SK-N-DZ (cell line): ENCODE measurements around the gene LYPD1.

ENCODE experiments used
- DNase-seq: peaks from one replicate; pipeline ENCODE4 v3.0.0-alpha.2; 2015; ENCODE audit warnings: low spot score

LYPD1 gene

DNA sequence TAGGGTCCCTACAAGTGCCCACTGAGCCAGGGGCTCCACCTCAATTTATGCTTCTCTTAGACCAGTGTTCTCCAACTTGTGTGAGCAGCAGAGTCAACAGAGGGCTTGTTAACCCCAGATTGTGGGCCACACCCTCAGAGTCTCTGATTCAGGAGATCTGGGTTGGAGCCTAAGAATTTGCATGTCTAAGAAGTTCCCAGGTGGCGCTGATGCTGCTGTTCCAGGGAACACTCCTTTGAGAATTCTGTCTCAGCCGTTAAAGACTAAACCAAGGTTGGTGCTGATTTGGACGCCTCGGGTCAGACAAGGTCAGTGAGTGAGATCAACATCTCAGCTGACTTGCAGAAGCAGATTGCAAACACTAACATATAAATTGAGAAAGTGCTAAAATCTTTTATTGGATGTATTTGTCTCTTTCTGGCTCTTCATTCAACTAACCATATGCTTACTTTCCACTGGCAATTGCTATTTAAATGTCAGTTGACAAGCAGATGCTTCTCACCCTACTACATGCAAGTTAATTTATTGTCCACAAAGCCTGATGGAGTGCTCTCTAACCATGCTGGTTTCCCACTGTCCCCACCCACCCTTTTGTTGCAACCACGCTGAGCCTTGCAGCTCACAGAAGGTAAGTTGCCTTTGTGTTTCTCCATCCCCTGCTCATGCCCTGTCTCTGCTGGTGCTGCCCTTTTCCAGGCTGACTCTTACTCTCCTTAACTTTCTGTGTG, 31.5 kb downstream of the LYPD1 start:
- DNase-seq, result no peak

DNA sequence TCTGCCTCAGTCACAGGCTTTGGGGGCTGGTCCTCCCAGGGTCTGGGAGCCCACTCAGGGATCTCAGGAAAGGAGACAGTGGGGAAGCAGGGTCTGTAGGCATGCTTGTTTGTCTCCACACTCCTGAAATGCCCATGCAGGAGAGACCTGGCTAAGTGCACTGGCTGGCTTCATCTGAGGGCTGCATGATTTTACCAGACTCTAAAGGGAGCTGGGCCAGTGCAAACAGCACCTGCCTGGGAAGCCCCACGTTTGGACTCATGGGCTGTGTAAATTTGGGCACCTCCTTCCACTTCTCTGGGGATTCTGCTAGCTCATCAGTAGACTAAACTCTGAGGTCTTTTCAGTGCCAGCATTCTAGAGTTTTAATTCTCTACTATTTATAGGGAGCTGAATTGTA, 33.7 kb downstream of the LYPD1 start:
- DNase-seq, result no peak

DNA sequence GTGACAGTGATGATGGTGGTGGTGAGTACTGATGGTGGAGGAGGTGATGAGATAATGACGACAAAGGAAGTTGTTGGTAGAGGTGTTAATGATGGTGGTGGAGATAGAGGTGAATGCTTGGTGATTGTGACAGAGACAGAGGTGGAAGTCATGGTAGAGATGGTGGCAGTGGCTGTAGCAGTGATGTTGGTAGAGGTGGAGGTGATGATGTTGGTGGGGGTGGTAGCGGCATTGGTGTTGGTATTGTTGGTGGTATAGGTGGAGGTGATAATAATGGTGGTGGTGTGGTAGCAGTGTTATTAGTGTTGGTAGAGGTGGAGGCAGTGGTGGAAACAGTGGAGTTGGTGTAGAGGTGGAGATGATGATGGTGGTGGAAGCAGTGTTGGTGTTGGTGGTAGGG, 36.4 kb downstream of the LYPD1 start:
- no peak for DNase-seq

DNA sequence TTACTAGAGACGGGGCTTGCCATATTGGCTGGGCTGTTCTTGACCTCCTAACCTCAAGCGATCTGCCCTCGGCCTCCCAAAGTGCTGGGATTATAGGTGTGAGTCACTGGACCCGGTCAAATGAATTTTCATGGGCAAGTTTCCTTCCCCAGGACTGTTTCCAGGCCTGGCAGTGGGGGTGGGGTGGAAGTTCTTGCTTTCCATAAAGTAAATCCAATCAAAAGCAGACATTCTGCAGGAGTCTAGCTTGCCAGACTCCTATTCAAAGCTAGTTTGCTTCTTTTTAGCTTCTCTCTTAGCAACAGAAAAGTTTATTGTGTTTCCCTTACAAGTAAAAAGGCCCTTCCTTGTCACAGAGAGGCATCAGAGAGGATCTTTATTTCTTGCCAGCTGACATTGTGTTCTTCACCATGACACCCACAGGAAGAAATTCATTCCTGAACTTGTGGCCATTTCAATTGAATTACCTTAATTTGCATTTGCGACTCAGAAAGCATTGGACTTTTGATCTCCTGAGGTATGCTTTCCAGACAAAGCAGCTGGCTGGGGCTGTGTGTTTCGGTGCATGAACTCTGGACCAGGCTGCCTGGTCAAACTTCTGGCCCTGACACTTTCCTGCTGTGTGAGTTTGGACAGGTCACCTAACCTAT, 37.9 kb downstream of the LYPD1 start:
- DNase-seq, result no peak

DNA sequence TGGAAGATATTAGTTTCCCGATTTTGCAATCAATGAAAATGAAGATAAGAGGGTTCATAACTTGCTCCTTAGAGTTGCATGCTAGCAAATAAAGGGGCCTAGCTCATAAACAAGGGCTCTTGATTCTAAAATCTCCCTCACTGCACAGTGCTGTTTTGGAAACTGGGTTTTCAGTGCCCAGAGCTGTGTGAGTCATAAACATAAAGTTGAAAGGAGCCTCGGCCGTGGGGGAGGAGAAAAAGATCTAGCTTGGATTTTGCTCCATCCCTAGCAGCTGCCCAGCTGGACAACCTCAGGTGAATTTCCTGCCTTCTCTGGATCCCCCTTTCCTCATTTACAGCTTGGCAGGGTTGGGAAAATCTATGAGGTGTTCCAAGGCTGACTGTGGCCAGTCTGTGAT, 42.5 kb downstream of the LYPD1 start:
- no peak for DNase-seq

DNA sequence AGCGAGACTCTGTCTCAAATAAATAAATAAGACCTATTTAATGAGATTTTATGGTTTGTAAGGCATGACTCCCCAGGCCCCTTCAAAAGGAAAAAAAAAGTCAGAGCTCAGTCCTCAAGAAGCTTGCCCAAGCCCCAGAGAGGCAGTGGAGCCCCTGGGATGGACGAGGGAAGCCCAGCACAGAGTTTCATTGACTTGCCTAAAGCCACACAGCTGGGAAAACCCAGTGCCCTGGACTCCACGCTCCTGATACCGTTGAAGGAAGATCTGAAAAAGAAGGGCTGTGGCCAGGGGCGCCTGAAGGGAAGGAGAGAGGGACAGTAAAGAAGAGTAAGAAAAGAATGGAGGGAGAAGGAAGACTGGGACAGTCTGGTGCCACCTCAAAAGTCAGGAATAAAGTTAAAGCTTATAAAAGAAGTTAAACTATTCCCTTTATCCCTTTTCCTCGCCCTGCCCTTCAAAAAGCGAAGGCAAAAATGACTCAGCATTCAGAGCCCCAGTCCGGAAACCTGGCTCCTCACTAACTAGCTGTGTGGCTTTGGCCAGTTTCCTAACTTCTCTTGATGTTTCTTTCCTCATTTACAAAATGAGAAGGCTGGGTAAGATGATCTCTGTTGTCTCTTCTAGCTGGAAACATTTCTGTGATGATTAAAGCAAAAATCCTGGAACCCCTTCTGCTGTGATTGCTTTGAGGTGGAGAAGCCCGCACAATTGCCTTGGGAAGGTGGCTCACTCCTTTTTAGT, 46.7 kb downstream of the LYPD1 start:
- no peak for DNase-seq

DNA sequence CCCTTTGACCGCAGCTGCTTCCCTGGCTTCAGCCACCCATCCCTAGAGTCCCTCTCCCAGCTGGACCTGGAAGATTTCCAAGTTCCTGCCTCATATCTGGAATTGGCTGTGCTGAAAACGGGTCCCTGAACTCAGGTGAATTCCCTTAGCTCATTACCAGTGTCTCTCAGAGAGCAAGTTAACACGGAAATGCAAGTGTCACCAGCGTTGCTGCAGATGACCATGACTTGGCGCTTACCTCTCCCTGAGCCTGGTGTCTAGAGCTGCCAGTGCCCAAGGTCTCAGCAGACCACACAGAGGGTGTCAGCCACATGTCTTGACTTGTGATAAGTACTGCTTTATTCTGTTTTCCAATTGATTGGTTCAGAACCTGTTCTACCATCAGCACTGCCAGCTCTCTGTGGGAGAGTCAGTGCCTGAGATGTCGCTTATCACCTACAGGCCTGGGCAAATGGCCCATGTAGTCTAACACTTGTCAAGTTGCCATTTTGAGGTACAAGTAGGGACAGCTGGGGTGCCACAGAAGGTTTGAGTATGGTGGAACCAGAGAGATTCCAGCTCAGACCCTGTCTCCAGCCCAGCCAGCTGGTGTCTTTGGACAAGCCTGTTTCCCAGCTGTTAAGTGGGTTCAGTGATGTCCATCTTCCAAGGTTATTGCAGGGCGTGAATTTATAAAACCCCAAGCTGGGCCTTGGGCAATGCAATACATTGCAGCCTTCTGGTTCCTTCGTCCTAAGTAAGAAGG, 48.7 kb downstream of the LYPD1 start:
- DNase-seq, result no peak

DNA sequence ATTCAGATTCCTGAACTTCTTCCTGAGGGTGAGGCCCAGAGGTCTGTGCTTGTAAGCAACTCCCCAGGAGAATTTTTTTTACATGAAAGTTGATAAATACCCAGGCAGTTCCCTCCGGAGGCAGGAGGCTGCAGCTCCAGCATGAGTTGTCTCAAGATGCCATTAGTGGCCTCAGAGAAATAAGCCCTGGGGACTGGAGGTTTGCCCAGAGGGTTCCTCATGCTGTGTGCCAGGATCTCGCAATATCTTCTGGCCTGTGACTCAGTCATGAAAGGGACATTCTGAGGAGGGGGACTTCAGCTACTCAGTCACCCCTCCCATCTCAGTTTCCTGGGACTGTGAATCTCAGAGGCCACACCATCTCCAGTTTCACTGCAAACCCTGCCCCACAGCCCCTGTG, 49.9 kb downstream of the LYPD1 start:
- no peak for DNase-seq

DNA sequence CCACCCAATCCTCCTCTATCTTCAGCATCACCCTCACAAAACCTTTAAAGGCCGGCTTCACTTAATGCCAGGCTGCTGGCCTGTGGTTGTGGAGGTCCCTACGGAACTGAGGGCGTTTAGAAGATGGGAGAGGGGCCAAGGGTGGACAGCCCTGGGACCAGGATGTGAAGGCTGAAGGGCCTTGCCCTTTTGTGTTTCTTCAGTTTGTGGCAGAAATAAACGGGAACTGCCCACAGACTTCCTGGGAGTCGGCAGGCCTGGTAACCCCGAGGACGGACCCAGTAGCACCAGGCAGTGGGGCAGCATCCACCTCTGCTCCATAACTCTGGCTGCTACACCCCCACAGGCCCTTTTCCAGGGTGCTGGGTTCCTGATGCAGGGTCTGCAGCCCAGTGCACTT, 51.3 kb downstream of the LYPD1 start:
- DNase-seq, result no peak

DNA sequence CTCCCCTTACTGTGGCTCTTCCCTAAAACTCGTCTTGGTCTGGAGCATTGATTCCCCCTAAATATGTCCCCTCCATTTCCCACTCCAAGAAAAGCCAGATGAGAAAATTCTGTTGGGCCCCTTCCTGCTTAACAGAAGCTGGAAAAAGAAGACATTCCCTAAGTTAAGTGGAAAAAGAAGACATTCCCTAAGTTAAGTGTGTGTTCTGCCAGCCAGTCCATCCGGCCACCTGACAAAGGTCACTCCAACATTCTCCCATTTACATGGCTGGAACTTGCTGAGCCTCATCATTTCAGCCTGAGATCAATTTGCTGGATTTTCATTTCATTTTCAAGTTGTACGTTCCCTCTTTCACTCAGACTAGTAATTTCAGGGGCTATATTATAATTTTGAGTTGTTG, 52.0 kb downstream of the LYPD1 start:
- no peak for DNase-seq

DNA sequence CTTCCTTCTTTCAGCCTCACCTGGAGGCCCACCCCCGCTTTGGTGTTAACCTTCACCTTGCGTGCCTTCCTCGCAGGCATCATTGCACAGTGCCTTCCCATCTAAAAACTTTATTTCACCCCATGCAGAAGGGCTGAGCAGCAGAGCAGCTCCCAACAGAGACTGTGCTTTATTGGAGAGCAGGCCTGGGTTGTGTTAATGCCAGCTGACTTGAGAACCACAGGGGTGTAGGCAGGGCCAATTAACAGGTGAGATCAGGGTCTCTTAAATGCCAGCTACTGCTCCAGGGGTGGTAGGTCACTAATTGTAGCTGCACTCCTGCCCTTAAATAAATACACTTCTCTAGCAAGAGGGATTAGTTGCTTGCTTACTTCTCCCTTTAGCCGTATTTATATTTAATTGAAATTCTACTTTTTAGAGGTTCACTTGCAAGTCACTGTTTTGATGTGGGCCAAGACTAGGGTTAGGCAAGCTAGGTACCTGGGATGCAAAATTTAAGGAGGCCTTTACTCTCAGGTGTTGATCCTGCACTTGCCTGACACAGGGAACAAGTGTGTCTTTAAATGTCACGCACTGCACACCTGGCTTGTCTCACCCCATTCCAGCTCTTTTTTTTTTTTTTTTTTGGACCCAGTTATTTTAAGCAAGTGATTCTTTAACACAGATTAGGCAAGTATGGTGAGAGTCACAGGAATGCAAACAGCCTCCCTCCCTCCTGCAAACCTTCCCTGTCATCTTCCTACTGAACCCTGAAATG, 54.5 kb downstream of the LYPD1 start:
- DNase-seq, result no peak

DNA sequence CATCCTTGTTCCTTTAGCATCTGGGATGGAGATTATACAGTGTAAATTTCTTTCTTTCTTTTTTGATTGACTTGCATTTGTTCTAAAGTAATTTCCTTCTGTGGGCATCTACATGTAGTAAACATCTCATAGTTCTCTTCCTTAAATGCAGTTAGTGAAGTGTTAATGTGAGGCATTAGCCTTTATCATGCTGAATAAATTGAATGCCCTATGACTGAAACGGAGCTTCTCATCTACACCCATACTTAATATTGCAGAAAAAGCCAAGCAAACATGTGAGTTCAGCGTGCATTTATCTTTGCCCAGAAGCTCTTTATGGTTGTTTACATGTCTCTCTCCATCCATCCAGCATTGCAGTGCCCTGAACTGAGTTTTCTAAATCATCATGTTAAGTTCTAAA, 58.3 kb downstream of the LYPD1 start:
- no peak for DNase-seq

DNA sequence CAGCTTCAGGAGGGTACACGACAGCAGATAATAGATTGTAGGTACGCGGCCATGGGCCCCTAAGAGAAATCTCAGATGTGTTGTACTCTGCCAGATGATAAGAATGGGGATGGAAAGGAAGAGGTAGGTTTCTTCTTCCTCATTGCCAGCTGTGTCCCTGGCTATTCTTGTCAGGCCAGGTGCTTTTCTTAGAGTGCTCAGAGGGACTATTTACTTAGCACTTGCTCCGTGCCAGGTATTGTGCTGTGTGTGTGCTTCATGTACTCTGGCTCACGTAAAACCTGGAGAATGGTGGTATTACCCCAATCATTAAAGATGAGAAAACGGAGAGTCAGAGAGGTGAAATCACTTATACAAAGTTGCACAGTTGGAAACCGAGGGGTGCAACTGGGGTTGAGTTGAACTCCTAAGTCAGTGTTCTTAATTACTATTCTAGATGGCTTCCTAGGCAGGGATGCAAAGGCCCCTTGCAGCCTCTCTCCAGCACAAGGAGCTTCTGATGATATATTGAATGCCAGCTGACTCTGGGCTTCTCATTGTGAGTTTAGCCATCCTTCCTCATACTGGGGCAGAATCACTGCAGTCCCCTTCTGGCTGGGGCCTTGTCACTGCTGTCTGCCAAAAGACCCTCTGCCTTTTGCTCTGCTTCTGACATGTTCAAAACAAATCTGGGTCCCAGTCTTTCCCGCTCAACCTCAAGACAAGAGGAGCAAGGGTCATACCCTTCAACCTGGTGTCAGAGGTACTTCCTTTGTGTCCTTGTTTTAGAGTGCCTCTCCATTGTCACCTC, 60.7 kb downstream of the LYPD1 start:
- DNase-seq, result no peak

DNA sequence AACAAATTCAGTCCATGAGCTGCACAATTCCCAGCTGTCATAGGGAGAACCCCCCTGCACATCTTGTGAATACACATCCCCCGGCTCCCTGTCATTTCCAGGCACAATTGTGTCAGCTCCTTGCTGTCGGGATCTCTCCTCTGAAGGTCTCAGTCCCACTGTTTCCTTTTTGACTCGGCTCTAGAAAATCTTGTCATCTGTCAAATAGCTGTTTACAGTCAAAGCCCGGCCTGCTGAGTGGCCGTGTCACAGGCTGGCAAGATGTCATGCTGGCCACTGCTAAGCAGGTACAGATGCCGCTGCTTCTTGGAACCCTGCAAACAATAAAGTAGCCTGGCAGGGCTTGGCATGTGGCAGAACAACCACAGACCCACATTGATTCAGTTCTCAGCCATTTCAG, 61.7 kb downstream of the LYPD1 start:
- DNase-seq, result no peak

DNA sequence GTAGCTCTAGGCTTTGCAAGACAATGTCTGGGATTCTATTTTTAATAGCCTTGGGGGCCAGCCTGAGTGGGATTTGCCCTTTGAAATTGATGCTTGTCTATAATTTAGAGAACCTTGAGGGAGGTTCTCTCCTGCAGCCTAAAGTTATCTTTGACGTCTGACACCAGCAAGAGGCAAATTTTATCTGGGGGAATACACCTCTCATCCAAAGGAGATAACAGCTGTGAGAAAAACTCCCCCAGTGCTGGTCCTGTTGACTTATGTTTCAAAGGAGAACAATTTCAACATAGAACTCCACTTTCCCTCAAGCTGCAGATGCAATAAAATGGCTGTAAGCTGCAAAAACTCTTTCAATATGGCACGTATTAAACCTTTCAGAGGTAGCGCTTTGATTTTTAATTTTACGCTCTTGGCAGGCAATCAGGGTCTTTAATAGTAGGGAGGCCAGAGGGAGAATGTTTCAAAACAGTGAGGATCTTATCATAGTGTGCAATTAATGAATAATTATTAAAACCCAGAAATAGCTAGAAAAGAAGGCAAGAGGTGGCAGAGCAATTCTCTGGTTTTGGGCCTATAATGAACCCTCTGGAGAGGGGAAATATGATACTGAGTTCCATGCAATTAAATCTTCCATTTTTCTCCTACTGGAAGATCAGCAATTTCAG, 62.4 kb downstream of the LYPD1 start:
- DNase-seq, result no peak

DNA sequence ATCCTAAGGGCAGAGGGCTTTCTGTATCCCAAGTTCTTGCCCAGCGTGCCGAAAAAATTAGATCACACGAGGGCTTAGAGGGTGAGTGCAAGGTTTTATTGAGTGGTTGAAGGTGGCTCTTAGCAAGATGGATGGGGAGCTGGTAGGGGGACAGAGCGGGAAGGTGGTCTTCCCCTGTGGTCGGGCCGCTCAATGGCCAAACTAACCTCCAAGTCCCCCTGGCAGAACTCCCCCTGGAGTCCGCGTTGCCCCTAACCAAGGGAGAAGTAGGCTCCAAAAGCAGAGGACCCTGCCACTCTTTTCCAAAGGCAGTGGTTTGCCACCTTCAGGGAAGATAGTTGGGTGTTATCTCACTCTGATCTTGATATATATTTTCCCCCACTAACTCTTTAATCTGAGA, 63.4 kb downstream of the LYPD1 start:
- no peak for DNase-seq

DNA sequence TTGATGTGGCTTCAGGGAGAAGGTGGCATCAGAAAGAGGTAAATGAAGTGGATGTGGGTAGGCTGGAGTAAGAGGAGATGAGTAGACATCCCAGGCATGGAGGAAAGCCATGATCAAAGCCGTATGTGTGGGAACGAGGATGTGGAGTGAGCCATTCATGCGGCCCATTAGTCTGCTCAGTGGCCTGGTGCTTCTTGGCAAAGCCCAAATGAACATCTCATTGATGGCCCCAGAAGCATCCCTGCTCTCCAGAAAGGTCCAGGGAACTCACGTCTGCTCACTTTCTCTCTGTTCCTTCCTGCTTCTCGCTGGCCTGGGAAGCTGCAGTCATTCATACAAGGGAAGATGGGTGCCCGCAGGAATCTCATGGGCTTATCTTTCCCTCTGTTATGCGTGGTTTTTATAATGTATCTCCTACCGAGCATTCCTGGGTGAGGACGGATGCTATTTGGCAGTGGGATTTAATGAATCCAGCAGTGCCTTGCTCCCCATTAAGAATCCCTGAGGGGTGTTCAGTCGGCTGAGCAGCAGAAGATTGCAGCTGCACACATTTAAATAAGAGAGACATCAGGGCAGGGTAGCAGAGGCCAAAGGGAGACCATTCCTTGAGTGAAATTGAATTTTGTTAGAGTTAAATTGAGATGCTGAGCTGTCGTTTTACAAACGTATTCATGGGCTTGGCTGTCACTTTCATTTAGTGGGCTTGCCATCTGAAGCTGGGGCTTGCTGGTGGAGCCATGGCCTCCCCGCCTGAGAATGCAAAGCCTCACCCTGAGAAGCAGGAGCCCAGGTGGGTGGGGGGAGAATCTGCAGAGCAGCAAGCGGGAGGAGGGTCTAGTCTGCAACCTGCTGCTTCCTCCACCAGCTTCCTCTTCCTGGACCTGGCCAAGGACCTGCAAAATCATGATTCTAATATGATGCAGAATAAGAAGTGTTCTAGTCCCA, 64.5 kb downstream of the LYPD1 start:
- DNase-seq, result no peak

DNA sequence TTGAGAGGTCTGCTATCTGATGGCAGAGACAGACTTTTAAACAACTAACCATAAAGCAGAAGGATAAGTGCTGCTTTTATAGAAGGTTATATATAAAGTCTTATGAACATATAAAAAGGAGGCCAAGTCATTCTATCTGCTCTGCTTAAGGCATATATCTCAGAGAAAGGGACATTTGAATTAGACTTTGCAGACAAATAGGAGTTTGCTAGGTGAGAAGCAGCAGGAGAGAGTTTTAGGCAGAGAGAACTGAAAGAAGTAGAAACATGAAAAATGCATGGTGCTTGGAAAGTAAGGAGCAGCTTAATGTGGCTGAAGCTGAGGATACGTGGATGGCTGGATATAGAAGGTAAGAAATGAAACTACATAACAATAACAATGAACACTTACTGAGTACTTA, 65.4 kb downstream of the LYPD1 start:
- no peak for DNase-seq

DNA sequence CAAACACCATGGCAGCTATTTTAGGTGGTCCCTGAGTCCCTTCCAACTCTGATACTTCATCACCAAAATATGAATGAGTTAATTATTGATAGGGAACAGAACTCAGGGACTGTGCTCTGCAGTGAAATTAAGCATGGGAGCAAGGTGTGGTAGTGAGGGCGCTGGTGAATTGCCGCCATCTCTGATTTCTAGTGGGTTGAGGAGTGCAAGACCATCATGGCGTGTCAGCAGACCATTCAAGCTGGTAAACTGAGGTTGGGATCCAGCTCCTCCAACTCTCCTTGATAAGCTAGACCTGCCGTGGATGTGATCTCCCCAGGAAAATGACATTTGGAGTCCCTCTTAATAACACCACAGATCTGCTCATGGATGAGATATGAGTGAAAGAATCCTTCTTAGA, 70.4 kb downstream of the LYPD1 start:
- no peak for DNase-seq
